Keratinocyte (primary cell): ENCODE results near the gene MTHFD1L. TPM values are rescaled to one million over a fixed set of nuclear protein-coding genes. Genes with fewer than 3 reads are reported as not detected.
"Not testable (repeated sequence)": the region's sequence is repeated elsewhere in the genome, so short reads cannot be mapped to it uniquely, and the experiment has no call there.

Source experiments
- DNase-seq: peaks from one replicate; pipeline ENCODE4 v3.0.0-alpha.2; 2011; ENCODE audit warnings: low read depth, missing footprints, low spot score
- FAIRE-seq: peaks from 2 replicates; lab custom pipeline; 2011; peaks lifted over from hg19 to GRCh38; lab: Jason Lieb, UNC
- H2AFZ ChIP-seq: 2 replicates; pipeline ENCODE4 v1.6.0; 2012; ENCODE audit warnings: low read length, control low read depth, inconsistent platforms; ENCODE audit not compliant: control insufficient read depth
- H3K27ac ChIP-seq: 2 replicates; pipeline ENCODE4 v1.5.1; 2011; ENCODE audit warnings: low read length; ENCODE audit not compliant: control insufficient read depth, insufficient read depth
- H3K27me3 ChIP-seq: 3 replicates; pipeline ENCODE4 v1.6.0; 2011; ENCODE audit warnings: low read length; ENCODE audit not compliant: control insufficient read depth, insufficient read depth; ENCODE audit errors: extremely low read depth
- H3K36me3 ChIP-seq, 2 experiments: 2 replicates in 1 of 2; 3 replicates in 1 of 2; pipeline ENCODE4 v1.5.1; 2011; ENCODE audit warnings: low read length in 2 of 2, mild to moderate bottlenecking in 1 of 2; ENCODE audit not compliant: control insufficient read depth in 2 of 2, insufficient read depth in 2 of 2; ENCODE audit errors: extremely low read depth in 1 of 2
- H3K4me1 ChIP-seq: 3 replicates; pipeline ENCODE4 v1.5.1; 2011; ENCODE audit warnings: low read length; ENCODE audit not compliant: control insufficient read depth, insufficient read depth; ENCODE audit errors: extremely low read depth
- H3K4me2 ChIP-seq: 3 replicates; pipeline ENCODE4 v1.6.0; 2011; ENCODE audit warnings: low read depth, low read length; ENCODE audit not compliant: control insufficient read depth, insufficient read depth; ENCODE audit errors: extremely low read depth
- H3K4me3 ChIP-seq, 3 experiments: fragments of 200-600 bp in 1 of 3; sonication (generic) in 1 of 3; 2 replicates in 2 of 3; 3 replicates in 1 of 3; pipeline ENCODE4 v1.5.1; 2011 to 2016; ENCODE audit warnings: low read length in 3 of 3, mild to moderate bottlenecking in 3 of 3, control low read depth in 2 of 3, inconsistent platforms in 1 of 3, low read depth in 1 of 3, mixed read lengths in 1 of 3, mixed run types in 1 of 3, moderate library complexity in 1 of 3; ENCODE audit not compliant: control insufficient read depth in 2 of 3, insufficient read depth in 2 of 3; ENCODE audit errors: extremely low read depth in 1 of 3
- H3K79me2 ChIP-seq: 2 replicates; pipeline ENCODE4 v1.6.0; 2012; ENCODE audit warnings: low read length; ENCODE audit not compliant: control insufficient read depth, insufficient read depth
- H3K9ac ChIP-seq: 3 replicates; pipeline ENCODE4 v1.6.0; 2011; ENCODE audit warnings: low read length; ENCODE audit not compliant: control insufficient read depth, insufficient read depth; ENCODE audit errors: extremely low read depth
- H3K9me1 ChIP-seq: 3 replicates; pipeline ENCODE4 v1.6.0; 2011; ENCODE audit warnings: low read length; ENCODE audit not compliant: control insufficient read depth, insufficient read depth; ENCODE audit errors: extremely low read depth
- H3K9me3 ChIP-seq: 2 replicates; pipeline ENCODE4 v1.5.1; 2012; ENCODE audit warnings: low read depth, low read length; ENCODE audit not compliant: control insufficient read depth
- H4K20me1 ChIP-seq: 3 replicates; pipeline ENCODE4 v1.6.0; 2011; ENCODE audit warnings: low read length; ENCODE audit not compliant: control insufficient read depth, insufficient read depth; ENCODE audit errors: extremely low read depth
- CTCF ChIP-seq, 3 experiments: IDR thresholded peaks in 1 of 3; conservative IDR thresholded peaks in 1 of 3; optimal IDR thresholded peaks in 1 of 3; 2 replicates in 2 of 3; 3 replicates in 1 of 3; pipeline versions ENCODE3 to v1.5.1; 2011; ENCODE audit warnings: low read length in 3 of 3, mild to moderate bottlenecking in 3 of 3, moderate library complexity in 2 of 3, control low read depth in 1 of 3, inconsistent platforms in 1 of 3; ENCODE audit not compliant: insufficient read depth in 2 of 3; ENCODE audit errors: extremely low read depth in 1 of 3
- EZH2 ChIP-seq: IDR thresholded peaks from one replicate; pipeline ENCODE4 v1.6.1; 2012; ENCODE audit warnings: inconsistent platforms, mild to moderate bottlenecking, low read length, moderate library complexity
- dilution Hi-C: fragments of 300-500 bp; cut with MboI; formaldehyde crosslinking; loops from one replicate; pipeline ENCODE4 v1.7.0; 2020; ENCODE audit warnings: low sequenced_read_pairs; ENCODE audit not compliant: extremely low pct_ligation_motif_present
- polyA plus RNA-seq, 5 experiments: library from polyadenylated mRNA; depleted of rRNA in 3 of 5; stranded (reverse) in 3 of 5; stranded (forward) in 1 of 5; unstranded in 1 of 5; fragments of >200 nt; gene quantifications; 1 replicate in 1 of 5; 2 replicates in 3 of 5; 3 replicates in 1 of 5; pipeline versions ENCODE4 v1.2.1 to v1.2.3, GENCODE V29; 2011 to 2012; ENCODE audit warnings: missing spikeins in 2 of 5, low read depth in 1 of 5, low replicate concordance in 1 of 5

The MTHFD1L gene
- polyA plus RNA-seq, 1 donor (not counting 4 experiments of a cell fraction or from before 2014, with no cell fraction given) = 38.0 TPM

GRCh38 chr6:151082079-151082478 lies 216.6 kb downstream of the MTHFD1L start:
- Histone ChIP-seq H3K9ac (no peak overlapping the region), H4K20me1 (no peaks in the 10 kb centered on the region), H3K4me2 (peak overlapping the region; percentile 50), H3K9me3 (no peaks in the 10 kb centered on the region), H3K79me2 (no peaks in the 10 kb centered on the region), H3K9me1 (no peaks in the 10 kb centered on the region), H3K27me3 (no peaks in the 10 kb centered on the region), H3K27ac (no peak overlapping the region), H2AFZ (no peak overlapping the region), H3K36me3 (no peaks in the 10 kb centered on the region), H3K4me1 (peaks cover 9% of the 10 kb centered on the region), H3K4me3 (no peak overlapping the region)
- dilution Hi-C loops = no loop called here
- FAIRE-seq (peak; percentile 85), DNase-seq (no peak)
- TF ChIP-seq CTCF (optimal IDR thresholded peaks at IDR 0.05 in 1 of 3, IDR thresholded peaks at IDR 0.05 in 1 of 3, conservative IDR thresholded peaks at IDR 0.05 in 1 of 3; ENCODE audit: extremely low read depth in 1 of 3, insufficient read depth in 2 of 3, low read length in 3 of 3) = no peak
- no peak for TF ChIP-seq EZH2

DNA sequence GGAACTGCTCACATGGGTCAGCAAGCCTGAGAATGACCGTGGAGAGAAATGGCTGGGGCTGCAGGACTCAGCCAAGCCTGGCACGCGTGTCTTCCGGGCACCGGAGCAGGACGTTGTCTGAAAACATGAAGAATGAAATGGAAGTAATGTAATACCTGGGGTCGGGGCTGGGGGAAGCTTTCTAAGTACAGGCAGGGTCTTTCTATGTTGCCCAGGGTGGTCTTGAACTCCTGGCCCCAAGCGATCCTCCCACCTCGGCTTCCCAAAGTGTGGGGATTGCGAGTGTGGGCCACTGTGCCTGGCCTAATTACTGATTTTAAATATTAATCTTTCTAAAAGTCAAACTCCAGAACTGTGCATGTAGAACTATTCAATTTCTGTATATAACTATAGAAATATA lies 218.8 kb downstream of the MTHFD1L start:
- Histone ChIP-seq H3K9me1 (no peaks in the 10 kb centered on the region), H3K27ac (no peak overlapping the region), H2AFZ (no peak overlapping the region), H3K4me2 (no peak overlapping the region), H3K4me1 (peaks cover 9% of the 10 kb centered on the region), H3K27me3 (no peaks in the 10 kb centered on the region), H3K9me3 (no peaks in the 10 kb centered on the region), H3K9ac (no peak overlapping the region), H3K36me3 (peaks cover 0 to 5% of the 10 kb centered on the region in 2 experiments), H3K4me3 (no peak overlapping the region), H3K79me2 (no peaks in the 10 kb centered on the region), H4K20me1 (no peaks in the 10 kb centered on the region)
- TF ChIP-seq EZH2 (no peak), CTCF (optimal IDR thresholded peaks at IDR 0.05 in 1 of 3, IDR thresholded peaks at IDR 0.05 in 1 of 3, conservative IDR thresholded peaks at IDR 0.05 in 1 of 3; ENCODE audit: extremely low read depth in 1 of 3, insufficient read depth in 2 of 3, low read length in 3 of 3) (no peak)
- DNase-seq (no peak), FAIRE-seq (no peak)
- dilution Hi-C loops = no loop called here

- DNase-seq, H4K20me1 ChIP-seq, dilution Hi-C loops, H2AFZ ChIP-seq, H3K27ac ChIP-seq, H3K9ac ChIP-seq, H3K4me3 ChIP-seq, H3K36me3 ChIP-seq, H3K4me1 ChIP-seq, H3K9me1 ChIP-seq, H3K79me2 ChIP-seq, FAIRE-seq, H3K27me3 ChIP-seq, H3K9me3 ChIP-seq, H3K4me2 ChIP-seq: not testable (repeated sequence)
Observed at GRCh38 chr6:151087055-151087454, 221.6 kb downstream of the MTHFD1L start.
